HK-2 (cell line): ENCODE results near the gene ADCY5.

Experiments used
- DNase-seq: peaks from one replicate; pipeline ENCODE4 v3.0.0-alpha.2; 2018; ENCODE audit not compliant: unreplicated experiment

Gene ADCY5

DNA sequence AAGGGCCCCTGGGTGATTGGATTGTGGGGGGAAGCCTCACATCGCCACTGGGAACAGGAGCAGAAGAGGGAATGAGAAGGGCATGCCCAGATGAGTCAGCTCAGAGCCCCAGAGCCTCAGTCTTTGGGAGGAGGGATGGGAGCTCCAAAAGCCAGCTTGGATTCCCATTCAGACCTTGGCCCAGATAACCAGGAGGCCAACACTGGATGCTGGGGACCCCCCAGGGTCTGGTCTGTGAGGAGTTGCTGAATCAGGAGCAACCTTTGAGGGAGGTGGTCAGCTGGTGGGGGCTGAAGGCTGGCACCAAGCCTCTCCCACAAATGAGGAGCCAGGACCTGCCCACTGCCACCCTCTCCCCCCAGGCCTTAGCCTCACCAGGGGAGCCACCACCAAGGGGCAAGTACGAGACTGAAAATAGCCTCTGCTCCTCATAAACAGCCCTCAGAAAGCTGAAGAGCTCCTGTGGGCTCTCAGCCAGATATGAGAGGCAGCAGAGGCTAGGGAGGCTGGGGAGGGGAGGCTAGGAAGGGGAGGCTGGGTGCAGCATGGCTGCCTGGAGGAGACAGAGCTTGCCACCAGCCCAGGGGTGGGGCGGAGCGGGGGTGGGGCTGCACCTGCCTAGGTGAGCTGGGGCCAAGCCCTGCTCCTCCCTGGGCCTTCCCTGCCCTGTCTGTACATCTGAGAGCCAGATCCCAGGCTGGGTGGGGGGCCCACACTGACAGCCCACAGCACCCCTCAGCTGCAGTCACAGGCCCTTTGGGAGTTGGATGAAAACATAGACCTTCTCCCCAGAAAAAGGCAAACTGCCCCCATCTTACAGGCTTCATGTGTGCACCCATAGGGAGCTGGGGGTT, 147.3 kb downstream of the ADCY5 start:
- no peak for DNase-seq

DNA sequence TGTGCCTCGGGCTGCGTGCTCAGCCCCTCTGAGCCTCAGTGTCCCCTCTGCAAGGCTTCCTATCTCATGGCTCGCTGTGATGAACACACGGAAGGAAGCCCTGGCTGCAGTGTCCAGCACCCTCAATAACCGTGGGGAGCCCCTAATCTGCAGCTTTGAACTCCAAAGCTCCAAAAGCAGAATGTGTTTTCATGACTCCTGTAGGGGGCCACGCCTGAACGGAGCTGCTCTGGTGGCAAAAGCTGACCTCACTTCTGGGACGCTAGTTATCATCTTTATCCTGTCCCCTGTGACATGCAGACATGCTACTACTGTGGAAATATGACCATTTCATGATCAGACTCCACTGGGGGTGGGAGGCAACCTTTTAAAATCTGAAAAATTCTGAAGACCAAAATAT, 148.3 kb downstream of the ADCY5 start:
- no peak for DNase-seq

DNA sequence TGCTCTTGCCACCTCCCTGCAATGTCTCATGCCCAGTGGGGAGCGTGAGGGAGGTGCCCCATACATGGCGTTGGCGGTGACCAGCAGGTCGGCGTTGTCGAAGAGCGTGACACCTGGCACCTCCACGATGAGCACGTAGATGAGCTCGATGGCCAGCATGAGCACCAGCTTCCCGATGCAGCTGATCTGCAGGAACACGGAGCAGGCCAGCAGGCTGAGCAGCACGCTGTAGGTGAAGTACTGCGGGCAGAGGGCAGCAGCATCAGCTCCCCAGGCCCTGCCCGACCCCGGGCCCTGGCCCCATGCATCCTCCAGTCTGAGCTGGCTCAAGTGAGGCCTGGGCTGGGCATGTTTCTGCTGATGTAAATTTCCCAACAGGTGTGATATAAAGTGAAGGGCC, 148.8 kb downstream of the ADCY5 start:
- DNase-seq: no peak

DNA sequence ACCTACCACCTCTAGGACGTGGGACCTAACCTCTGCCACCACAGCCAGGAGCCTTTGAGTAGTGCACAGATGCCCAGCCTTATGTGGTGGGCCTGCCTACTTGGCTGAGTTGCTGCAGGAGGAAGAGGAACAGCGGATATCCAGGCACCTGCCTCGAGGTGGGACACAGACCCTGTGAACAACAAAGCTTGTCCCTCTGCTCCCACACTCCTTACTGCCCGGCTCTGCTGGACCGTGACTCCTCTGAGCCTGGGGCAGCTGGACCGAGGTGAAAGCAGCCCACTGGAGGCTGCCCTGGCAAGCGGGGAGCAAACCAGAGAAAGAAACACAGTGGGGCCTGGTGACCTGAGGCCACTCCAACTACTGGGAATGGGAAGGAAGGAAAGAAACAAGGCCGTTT, 149.3 kb downstream of the ADCY5 start:
- no peak for DNase-seq

DNA sequence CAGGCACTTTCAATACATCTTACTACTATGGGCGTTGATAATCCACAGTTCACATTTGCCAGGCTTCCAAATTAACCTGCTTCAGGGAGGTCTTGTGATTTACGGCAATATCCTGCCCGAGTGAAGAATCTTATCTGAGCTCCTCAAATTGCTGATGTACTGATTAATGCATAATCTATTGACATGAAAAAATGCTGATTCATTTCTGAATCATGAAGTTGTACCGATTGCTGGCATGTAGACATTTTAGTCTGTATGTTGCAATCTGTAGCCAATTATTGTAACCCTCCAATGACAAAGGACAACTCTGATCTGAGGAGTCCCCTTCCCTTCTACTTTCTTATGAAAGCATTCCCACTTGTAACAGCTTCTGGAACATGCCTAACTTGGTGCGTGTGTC, 150.0 kb downstream of the ADCY5 start:
- no peak for DNase-seq

DNA sequence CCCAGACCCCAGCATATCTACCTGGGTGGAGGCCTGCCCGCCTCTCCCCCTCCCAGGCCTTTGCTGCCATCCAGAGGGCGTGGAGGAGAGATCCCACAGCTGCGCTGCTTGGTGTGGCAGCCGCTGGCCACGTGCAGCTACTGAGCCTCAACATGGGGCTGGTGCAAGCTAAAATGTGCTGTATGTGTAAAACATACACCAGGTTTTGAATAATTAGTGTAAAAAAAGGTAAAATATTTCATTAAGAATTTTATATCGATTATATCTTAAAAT, 151.3 kb downstream of the ADCY5 start:
- no peak for DNase-seq

DNA sequence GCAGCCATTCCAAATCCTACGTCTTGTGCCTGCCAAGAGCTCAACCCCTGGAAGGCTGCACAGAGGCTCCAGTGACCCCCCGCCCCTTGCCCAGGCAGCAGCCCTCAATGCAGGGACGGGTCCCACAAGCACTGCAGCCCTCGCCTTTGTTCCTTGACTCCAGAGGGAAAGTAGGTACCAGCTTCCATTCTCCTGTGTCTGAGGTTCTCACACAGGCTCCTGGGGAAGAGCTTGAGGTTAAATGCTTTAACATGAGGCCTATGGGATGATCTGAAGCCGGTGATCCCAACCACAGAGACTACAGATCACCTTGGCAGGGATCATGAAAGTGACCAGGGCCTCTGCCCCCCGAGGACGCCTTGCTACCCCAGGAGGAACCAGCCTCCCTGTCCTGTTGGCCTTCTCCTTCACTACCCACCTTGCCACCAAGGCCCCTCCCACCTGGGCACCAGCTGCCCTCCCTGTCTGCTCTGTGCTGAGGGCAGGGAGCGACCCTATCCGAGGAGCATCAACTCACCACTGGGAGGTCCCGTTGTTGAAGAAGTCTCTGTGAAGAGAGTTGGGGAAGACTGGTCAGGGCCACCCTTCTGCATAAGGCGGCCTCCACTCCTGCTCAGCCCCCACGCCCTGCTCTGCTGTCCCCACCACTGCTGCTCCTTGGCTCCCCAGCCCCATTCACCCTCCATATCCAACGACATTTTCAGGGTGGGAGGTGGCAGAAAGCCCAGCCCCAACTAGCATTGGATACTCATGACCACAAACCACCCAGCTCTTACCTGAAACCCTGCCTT, 151.9 kb downstream of the ADCY5 start:
- DNase-seq: no peak

DNA sequence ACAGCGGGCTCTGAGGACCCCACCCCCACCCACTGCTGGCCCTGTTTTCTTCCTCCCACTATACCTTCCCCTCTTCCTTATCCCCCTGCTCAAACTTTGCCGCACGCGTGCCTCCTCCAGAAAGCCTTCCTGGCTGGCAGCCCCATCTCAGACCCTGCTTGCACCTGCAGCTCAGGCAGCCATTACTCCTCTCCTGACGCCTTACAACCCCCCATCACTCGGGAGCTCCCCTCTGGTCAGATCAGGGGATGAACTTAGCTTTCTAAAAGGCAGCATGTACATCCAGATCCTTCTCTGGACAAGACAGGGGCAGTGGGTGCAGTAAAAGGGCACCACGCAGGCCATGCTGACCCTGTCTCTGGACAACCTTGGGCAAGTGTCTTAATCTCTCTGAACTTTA, 152.6 kb downstream of the ADCY5 start:
- DNase-seq: no peak

DNA sequence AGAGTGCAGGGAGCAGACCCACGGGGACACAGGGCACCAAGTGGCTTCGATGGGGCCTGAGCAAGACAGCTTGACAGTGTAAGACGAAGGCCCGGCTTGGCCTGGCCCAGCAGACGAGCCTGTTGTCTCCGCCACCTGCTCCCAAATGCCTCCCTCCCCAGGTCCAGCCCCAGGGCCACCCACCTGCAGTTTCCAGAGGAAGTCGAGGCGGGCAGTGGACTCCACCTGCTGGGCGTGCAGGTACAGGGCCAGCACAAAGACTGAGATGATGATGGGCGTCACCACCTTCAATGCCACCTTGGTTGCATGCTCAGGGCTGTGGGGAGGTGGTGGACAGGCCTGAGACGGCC, 153.0 kb downstream of the ADCY5 start:
- DNase-seq: no peak

DNA sequence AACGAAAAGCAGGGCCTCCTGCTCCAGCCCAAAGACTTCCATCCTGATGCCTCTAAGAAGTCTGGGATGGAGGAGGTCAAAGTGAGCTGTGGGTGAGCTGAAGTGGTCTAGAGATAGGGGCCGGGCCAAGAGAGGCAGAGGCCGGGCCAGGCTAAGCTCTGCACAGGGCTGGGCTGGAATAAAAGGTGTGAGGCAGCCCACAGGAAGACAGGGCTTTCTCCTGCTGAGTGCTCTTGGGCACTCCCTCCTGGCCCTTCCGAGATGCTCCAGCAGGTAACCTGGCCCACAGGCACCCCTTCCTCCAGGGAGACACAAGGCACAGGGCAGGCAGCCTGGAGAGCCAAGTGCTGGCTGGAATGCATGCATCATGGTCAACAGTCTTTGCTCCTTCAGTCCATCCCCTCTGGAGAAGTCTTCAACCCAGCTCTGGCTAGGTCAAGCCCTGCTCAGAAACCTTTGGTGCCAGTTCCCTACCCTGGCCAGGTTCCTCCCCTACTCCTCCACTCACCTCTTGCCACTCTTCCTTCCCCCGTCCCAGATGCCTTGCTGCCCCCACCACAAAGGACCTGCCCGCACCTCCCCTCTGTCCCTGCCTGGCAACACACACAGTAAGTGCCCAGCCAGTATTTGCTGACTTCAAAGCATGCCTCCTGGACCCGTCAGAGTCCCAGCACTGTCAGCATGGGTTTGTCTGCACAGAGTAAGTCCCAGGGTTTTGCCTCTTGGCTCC, 153.6 kb downstream of the ADCY5 start:
- DNase-seq: no peak

DNA sequence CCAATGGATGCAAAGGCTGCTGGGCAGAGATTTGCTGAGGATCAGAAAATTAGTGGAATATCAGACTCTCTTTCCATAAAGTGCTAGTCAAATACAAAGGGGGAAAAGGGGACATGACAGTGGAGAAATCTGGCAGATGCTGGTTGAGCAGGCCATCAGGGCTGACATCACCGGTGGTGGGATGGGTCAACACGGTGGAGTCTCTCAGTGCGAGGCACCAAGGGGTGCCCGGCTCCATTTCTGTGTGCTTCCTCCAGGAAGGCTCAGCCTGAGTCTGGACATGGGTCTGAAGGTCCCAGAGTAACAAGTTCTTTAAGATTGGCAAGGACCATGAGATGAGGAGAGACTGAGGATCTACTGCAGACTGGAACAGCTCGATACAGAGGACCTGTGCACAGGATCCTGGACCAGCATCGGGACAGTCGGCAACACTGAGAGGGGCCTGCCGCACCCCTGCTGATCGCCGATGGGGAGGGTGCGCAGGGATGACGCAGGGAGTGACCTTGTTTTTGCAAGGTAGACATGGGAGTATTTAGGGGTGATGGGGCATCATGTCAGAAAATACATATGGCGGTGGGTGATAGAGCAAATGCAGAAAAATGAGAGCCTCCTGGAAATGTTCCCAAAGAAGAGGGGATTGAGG, 154.5 kb downstream of the ADCY5 start:
- DNase-seq: no peak

DNA sequence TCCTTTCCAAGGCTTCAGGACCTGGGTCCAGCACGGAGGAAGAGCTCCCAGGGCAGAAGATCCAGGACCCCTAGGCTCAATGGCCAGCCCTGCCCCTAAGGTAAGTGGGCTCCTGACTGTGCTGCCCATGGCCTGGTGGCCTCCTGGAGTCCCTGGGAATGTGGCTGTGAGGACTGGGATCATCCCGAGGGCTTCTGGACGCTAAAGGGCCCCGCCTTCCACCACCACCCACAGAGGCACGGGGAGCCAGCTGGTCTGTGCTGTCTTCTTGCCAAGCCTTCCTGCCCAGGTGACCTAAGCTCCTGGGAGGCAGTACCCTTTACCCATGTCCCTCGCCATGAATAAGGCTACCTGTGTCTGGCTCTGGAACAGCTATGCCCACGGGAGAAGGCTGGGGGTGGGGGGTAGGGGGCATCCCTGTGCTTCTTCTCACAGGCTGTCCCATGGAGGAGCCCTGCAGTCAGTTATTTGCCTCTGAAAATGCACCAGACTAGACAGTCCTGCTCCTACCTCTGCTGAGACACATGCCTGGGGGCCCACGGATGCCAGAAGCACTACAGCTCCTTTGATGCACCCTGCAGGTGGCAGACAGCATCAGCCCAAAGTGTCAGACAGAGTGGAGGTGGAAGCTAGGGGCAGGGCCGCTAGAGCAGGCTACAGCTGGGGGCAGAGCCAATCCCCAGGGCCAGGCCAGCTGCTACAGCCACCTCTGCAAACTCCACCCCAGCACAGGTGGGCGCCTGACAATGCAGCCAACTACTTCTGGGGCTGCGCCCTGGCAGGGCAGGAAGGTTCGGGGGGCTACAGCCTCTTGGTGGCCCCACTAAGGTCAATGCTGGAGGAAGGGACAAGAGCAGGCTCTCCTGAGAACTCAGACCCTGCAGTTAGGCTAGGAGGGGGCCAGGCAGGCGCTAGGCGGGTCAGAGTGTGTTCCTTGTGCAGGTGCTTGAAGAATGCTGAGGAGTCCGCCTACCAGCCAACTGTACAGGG, 156.3 kb downstream of the ADCY5 start:
- no peak for DNase-seq

DNA sequence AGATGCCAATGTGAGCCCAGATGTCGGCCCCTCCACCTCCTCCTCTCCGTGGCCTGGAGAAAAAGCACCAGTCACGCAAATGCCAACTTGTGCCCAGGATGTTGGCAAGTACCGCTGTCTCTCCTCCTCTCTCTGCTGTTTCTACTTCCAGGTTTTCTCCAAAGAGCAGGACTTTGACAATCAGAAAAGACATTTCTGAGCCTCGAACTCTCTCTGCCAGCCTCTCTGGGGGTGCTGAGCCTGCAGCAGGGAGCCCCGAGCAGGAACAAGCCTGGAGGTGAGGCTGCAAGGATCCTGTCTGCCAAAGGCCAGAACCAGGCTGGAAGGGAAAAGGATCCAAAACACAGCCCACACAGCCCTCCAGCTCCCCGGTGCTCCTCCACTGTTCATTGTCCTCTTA, 157.5 kb downstream of the ADCY5 start:
- no peak for DNase-seq

DNA sequence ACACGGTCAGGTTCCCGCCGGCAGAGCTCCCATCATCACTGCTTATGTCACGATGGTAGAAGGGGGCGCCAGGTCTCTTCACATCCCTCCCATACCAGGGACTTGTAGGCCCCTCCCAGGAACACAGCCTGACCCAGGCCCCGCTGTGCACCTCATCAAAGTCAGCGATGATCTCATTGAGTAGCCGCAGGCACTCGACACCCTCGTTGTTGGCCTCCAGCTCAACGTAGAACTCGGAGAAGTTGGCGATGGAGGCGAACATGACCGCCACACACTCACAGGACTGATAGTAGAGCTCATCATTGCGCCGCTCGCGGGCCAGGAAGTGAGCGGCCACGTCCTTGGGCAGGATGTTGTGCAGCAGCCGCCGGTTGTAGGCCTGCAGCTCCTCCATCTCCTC, 157.9 kb downstream of the ADCY5 start:
- DNase-seq: no peak

DNA sequence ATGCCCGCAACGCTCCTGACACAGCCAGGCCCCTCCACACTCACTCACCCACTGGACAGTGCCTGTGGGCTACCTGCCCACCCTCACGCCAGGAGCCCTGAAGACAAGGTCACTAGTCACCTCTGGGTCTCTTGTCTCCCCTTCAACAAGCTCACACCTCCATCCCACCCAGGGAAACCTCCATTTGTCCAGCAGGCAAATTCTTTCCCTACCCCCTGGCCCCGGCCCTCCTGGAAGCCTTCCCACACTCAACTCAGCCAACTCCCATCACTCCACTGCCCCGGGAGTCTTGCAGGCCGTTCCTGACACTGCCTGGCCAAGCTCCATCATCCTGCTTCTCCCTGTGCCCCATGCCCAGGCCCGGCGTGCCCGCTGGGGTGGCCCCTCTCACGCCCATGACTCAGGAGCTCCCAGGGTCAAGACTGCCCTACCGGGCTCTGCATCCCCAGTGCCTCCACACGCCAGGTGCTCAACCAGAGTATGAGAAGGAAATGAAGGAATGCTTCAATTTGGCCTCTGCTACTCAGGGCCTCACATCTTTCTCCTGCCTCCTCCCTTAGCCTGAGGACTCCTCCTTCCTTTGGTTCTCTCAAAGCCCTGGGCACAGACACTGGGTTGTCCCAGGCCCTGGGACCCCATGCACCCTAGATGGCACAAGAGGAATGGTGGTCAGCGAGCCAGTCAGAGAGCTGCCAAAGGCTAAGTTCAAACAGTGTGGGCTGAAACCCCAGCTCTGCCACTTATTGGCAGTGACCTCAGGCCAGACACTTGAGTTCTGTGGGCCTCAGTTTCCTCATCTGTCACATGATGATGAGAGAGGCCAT, 158.6 kb downstream of the ADCY5 start:
- DNase-seq: no peak

DNA sequence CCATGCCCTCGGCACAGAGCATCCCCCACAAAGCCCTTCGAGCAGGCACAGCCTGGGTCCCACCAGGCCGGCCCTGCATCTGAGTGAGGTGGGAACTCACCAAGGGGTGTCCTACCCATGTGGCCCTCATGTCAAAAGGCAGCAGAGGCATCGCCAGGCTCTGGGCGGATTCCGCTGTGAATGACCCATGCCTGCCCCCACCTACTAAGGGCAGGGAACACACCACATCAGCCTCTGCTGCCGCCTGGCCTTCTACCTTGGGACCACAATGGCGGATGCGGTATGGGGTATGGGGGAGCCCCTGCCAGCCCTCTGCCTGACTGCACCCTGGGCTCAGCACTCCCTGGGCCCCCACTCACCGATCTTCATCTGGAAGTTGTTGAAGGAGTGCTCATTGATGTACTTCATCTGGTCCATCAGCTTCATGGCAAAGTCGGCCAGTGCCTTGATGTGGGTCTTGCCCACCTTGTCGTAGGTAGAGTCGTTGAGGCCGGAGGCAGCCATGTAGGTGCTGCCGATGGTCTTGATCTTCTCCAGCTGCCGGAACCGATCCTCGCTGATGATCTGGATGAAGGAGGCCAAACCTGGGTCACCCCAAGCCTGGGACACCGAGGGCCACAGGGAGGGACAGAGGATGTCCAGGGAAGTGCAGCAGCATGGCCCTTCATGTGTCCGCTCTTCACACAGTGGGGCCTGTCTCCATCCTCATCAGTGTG, 159.3 kb downstream of the ADCY5 start:
- no peak for DNase-seq

DNA sequence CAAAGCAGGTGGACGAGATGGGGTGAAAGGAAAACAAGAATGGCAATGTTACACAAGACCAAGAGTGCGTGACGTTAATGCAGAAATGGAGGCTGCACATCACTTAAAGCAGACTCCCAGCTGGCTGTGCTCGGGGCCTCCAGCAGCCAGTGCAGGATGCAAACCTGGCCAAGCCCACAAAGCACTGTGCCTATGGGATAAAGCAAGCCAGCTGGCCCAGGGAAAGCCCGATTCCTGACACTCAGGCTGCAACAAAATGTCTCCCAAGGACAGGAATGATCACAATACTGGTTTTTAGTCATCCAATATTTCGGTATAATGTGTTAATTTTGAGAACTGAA, 161.0 kb downstream of the ADCY5 start:
- DNase-seq: no peak

DNA sequence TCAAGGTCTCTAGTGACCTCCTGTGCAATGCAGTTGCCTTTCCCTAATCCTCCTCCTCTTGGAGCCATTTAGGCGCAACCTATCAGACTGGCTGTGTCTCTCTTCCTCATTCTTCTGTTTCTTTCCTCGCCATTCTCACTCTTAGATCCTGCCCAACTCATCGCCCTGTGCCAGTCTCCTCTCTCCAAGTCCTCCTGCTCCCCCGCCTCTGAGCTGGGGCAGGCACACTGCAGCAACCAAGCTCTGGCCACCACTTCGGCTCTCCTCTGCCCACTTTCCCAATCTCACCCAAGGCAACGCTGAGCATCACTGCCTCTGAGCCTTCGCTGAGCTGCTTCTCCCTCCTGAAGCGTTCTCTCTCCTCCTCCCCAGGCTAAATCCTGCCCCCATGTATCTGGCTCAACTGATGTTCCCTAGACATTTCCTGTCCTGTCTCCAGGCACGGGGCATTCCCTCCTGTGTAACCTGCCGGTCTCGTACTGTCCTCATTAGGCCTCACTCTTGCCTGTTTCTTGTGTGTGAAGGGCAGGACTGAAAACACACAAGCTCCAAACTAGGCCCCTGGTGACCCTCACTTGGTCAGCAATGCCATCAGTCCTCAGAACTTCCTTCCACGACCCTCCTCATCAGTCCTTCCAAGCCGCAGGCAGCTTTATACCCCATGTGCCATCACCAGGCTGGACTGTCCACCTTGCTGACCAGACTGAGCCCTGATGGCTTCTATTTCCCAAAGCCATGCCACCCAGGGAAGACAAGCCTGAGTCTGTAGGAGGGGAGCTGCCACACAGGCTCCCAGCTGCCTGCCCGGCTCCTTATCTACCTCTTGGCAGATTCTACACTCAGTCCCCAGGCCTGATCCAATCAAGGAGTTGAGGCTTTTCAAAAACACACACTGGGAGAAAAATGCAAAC, 161.6 kb downstream of the ADCY5 start:
- DNase-seq: no peak
